SK-N-MC (cell line): ENCODE data around the gene ANKRD18A.

Source experiments
- EZH2 ChIP-seq: fragments of 200-600 bp; sonication (generic); IDR thresholded peaks from one replicate; pipeline ENCODE4 v1.6.1; 2017; ENCODE audit warnings: antibody characterized with exemption
- FOXP2 ChIP-seq: optimal IDR thresholded peaks from 2 replicates; pipeline ENCODE3; 2011; ENCODE audit warnings: mild to moderate bottlenecking, moderate library complexity; ENCODE audit not compliant: insufficient read depth; ENCODE audit errors: extremely low read length, control extremely low read depth
- POLR2AphosphoS5 ChIP-seq: IDR thresholded peaks from 2 replicates; pipeline ENCODE4 v1.6.1; 2012; ENCODE audit warnings: mild to moderate bottlenecking, low read depth, low read length, borderline replicate concordance

DNA sequence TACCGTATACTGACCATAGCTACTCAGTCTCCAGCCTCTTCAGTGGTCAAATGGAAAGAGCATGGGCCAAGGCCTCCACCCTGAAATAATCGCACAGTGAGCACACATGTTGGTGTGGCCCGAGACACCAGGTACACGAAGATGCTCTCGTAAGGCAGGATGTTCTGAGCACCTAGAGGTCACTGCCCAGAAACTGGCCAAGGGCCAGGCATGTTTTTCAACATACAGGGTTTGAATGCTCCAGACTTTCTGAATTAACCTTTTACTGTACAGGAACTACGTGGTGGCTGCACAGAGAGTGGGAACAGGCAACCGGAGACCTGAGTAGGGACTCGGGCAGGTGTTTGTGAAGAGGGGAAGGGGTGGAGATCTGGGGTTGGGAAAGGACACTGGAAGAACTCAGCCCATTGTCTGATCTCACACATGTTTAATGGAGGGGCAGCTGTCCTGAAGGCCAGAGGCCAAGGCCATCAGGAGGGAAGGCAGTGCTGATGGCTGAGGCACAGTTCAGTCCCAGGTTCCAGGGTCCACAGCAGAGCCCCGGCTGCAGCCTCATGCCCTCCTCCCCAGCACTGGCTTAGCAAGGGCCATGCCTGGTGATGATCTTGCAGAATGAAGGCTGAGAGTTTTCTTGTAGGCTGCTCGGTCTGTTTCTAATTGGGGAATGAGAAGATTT lies 48.5 kb upstream of the ANKRD18A start:
- no peak for TF ChIP-seq FOXP2
- no peak for TF ChIP-seq EZH2
- TF ChIP-seq POLR2AphosphoS5 = no peak
